NOMO-1 (cell line): ENCODE data around the gene TMEM185A.
"Not testable (repeated sequence)": the region's sequence is repeated elsewhere in the genome, so short reads cannot be mapped to it uniquely, and the experiment has no call there.

Experiments
- DNase-seq, 2 experiments: peaks; one replicate each; lab custom pipeline; 2025; ENCODE audit not compliant: unreplicated experiment in 2 of 2; lab: John Stamatoyannopoulos, UW

Gene TMEM185A

DNA sequence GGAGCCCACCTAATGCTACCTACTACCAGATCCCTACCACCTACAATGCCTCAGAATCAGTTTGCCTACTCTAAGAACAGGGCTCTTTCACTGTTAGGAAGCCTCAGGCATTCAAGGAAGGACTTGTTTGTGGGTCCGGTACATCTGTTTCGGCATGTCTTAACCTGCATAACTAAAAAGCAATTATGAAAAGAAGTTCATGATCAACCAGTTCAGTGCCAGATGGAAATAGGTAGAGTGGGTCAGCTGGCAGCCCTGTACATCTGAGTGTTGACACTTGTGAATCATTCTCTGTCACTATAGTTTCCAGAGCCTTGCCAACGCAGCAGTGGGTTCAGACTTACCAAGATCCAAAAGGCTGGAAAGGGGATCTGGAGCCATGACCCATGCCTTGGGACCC lies 3.3 kb downstream of the TMEM185A start:
- DNase-seq, result no peak

GRCh38 chrX:149626829-149627228 lies 4.8 kb downstream of the TMEM185A start:
- not testable (repeated sequence) for DNase-seq

- DNase-seq, result not testable (repeated sequence)
Measured at GRCh38 chrX:149619662-149620061, 11.9 kb downstream of the TMEM185A start.

DNA sequence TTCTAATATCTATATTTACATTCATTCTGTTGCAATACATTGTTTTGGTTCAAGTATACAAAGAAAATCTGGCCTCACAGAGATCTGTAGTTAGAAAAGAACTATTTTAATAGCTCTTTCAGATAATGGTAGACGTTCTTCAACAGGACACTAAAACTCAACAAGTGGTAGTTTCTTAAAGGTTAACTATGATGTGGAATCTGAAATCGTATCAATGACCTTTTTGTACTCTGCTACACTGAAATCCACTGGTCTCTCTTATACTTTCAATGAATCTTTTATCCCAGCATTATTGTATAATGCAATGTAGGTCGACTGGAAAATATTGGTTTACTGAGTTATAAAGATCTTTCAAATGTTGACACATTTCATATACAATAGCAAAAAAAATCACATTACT lies 12.7 kb downstream of the TMEM185A start:
- no peak for DNase-seq

DNA sequence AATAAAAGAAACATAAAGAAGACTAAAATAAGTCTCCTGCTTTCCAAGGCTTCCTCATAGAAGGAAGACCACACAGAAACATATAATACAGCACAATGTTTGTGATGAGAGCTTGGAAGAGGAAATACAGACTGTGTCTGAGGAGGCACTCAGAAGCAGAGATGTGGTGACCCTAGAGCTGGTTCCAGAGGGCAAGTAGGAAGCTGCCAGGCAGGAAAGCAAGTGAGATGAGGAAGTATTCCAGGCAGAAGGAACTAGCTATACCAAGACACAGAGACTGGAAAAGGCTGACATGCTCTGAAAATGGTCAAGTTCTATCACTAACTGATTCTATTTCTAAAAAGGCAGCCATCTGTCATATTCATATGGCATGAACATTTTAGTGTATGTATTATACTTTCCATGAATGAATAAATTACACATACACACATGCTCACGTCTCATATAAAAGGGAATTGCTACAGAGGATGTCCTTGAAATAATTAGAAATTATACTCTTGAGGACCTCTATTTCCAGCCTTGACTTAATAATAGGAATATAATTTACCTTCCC lies 19.9 kb downstream of the TMEM185A start:
- DNase-seq, result no peak

DNA sequence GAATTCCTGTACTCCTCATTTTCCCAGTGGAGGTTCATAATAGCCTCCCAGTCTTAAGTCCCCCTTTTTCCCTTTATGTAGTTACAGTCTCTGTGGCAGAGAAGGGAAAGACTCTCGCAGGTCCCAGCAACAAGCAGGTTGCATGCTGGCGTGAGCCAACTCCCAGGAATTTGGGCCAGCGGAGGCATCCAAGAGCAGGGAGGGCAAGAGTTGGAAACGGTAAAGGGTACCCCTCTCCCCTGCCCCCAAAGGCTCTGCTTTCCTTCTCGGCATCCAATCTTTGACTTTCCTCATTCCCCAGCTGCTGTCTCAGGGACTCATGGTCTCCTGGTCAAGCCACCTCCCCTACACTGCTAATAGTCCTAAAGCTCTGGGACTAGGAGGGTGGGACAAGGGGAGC lies 21.1 kb downstream of the TMEM185A start:
- no peak for DNase-seq

DNA sequence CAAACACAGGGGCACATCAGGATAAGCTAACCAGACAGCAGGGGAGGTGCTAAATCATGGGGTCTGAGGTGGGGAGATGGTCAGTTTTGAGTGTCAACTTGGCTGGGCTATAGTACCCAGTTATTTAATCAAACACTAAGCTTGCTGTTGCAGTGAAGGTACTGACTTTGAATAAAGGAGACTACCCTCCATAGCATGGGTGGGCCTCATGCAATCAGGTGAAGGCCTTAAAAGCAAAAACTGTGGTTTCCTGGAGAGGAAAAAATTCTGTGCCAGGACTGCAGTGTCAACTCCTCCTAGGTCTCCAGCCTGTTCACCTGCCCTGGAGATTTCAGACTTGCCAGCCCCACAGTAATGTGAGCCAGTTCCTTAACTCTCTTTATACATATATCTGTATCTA lies 23.9 kb downstream of the TMEM185A start:
- DNase-seq, result no peak

DNA sequence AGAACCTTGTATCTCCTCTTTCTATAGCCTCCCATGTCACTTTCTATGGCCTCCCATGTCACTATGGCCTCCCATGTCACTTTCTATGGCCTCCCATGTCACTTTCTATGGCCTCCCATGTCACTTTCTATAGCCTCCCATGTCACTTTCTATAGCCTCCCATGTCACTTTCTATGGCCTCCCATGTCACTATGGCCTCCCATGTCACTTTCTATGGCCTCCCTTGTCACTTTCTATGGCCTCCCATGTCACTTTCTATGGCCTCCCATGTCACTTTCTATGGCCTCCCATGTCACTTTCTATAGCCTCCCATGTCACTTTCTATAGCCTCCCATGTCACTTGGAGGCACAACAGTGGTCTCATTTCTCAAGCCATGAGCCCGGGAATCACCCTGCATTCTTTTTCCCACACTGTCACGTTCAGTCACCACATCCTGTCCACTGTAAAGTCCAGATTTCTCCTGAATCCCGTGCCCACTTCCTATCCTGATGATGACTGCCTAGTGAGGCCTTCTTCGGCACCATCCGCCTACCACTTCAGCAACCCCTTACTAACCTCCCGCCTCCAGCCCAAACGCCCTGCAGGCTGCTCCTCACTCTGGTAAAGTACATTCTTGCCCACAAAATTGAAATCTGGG lies 26.2 kb downstream of the TMEM185A start:
- not testable (repeated sequence) for DNase-seq

DNA sequence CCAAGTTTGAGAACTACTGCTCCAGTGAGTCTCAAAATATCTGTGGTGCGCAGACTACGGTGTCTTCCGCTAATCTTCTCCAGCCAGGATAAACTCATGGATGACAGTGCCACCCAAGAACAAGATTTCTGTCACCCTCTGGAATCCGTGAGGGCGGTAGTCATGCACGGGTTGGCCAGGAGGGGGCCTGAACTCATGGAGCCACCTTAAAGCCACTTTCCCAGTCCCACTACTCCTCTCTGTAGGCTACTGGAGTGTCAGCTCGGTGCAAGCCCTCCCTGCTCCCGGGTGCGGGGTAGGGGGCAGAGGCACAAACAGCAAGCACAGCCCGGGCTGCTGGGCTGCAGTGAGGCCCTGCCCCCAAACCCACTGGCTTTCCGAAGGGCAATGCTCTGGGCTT lies 33.0 kb downstream of the TMEM185A start:
- DNase-seq, result not testable (repeated sequence)

DNA sequence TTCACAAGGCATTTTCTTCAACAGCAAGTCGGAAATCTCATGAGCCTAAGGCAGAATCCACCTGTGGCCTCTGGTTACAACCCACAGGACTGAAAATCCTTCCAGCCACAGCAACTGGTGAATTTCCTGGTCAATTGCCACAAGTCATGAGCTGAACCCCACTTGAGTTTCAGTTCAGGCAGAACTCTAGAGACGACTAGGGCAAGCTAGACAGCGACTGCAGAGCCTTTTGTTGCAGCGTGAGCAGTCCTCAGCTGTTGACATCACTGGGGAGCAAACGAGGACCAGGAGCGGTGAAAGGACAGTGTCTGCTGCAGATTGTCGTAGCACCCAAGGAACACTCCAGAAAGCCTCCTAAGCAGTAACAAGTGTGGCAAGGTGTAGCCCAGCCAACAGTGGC lies 35.6 kb downstream of the TMEM185A start:
- not testable (repeated sequence) for DNase-seq

GRCh38 chrX:149595214-149595613 lies 36.4 kb downstream of the TMEM185A start, which contains the start of gene HSFX2:
Gene HSFX2 (minus strand): TSS chrX:149595314. CDS start chrX:149594700, 614 bp downstream.
- not testable (repeated sequence) for DNase-seq

DNA sequence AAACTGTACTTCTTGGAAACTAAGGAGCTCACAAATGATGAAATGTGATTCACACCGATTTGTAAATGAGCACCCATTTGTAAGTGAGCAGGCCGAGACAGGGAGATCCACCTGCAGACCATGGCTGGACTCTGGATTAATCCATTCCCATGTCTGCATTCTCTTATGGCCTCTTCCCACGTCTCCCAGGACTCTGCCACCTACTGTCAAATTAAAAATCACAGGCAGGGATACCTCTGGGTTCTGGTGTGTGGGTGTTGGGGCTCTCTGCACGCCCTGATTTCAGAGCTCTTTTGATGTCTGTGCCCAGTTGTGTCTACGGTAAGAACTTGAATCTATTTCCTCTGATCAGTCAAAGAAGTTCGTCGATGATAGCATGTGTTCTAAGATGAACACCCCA lies 40.6 kb downstream of the TMEM185A start:
- not testable (repeated sequence) for DNase-seq

DNA sequence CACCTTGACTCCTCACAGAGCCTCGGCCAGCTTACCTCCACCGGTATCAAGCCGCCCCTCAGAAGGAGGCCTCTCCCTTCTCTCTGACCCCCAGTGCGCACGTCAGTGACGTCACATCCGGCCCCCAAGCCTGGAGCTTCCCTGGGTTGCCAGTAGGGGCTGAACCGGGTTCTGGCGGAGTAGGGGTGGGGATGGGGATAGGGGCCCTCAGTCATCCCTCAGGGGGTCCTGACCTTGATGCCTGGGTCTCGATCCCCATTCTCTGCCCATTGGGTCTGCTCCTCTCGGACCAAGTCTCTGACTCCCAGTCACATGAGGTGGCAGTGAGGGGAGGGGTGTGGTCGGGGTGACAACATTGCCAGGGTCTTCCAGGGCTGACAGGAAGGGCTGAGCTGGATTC lies 44.2 kb downstream of the TMEM185A start, which contains the start of gene MAGEA9B:
Gene MAGEA9B (minus strand): TSS at position 101 of the 400 bp plus-strand sequence. CDS start 4,280 bp downstream, outside the sequence.
- not testable (repeated sequence) for DNase-seq

DNA sequence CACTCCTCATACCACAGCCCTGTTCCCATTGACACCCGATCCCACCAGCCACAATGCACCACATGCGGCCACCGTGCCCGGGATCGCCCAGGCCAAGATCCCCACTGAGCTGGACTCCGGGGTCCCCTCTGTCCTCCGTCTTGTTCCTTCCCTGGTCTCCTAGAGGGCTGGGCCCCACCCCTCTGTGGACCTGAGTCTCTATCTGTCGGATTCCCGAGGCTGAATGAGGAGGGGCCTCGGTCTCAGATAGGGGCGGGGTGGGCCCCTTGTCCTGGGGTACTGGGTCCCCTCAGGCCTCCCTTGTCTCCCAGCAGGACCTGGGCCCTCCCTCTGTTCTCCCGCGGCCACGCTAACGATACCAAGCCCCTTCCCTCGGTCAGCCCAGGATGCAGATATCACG lies 46.0 kb downstream of the TMEM185A start:
- not testable (repeated sequence) for DNase-seq

DNA sequence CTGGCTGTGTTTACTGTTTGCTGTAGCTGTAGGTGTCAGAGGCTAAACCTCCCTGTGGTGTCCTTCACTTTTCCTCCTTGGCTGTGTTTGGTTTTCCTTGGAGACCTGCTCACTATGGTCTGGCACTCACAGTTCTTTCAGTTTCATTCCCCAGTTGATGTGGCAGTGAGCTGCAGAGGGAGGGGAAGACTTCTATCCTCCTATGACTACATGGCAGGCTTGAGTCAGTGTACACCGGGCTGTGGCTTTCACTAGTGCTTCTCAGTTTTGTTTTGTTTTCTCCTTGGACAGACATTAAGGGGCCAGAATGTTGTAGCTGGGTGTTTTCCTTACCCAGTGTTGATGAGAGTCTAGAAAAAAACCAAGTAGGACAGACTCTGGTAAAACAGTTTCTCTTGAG lies 58.1 kb downstream of the TMEM185A start:
- not testable (repeated sequence) for DNase-seq

- no peak for DNase-seq
Measured at GRCh38 chrX:149572743-149573142, 58.8 kb downstream of the TMEM185A start.

- no peak for DNase-seq
Measured at GRCh38 chrX:149571770-149572169, 59.8 kb downstream of the TMEM185A start.

- DNase-seq, result no peak
Measured at GRCh38 chrX:149570668-149571067, 60.9 kb downstream of the TMEM185A start.

GRCh38 chrX:149569770-149570169 lies 61.8 kb downstream of the TMEM185A start:
- no peak for DNase-seq

DNA sequence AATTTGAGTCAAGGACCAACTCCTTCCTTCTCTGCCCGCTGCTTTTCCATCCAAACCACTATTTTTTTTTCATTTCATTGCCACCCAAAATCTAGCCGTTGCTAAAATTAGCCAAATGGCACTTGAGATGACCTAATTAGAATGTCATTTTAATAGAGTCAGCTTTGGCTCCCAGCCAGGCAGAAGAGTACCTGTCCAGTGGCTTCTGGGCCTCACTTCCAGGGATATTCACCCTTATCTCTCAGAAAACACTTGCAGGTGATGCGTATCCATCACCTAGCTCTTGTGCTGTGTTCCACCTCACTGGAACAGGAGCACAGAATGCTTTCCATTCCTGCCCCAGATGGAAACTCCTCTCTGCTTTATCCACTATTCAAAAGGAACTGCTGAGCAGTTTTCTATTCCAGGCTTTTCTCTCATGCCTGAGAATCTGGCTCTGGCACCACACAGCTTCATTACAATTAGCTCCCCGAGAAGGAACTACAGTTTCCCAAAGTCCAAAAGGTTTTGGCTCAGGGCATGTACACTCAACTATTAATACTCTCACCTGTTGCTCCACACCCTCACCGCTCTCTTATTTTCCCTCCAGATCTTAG lies 62.8 kb downstream of the TMEM185A start:
- DNase-seq, result no peak

DNA sequence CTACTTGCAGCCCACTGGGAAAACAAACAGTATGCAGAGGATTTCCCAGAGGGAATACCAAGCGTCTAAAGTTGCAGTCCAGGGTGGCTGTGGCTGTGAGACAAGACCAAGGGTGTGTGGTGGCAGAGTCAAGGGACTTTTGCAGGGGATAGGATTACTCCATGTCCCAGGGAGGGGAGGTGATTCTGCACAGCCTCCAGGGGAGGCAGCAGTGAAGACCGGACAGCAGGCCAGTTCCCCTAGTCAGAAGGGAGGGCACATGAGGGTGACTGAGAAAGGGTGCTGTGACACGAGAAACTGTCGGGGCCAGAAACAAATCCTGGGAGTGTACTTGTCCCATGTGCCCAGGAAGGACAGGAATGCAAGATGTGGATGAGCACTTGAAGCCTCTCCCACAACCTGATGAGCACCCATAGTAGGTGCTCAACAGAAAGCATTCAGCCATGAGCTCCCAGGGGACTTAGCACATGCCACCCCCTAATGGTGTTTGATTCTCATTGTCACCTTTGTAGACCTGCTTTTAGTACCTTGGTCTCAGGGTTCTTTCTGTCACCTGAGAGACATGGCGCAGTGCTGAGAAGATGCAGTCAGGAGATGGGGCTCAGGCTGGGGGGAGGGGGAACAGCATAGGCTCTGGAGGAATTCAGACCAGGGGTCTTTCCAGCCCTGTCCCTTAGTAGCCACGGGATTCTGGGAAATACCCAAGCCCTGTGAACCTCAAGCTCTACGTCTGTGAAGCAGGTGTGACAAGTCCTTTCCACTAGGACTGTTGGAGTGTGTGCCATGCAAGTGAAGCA lies 63.8 kb downstream of the TMEM185A start:
- DNase-seq, result no peak
